RWPE2 (cell line): ENCODE data around the gene TLE4.

Experiments
- ATAC-seq: fragments of 200-7000 bp; cut with Tn5 transposase; 3 replicates; pipeline ENCODE4 v1.9.1; 2021; ENCODE audit warnings: low read depth
- DNase-seq: peaks from one replicate; pipeline ENCODE4 v3.0.0-alpha.2; 2020; ENCODE audit warnings: low spot score
- H3K27ac ChIP-seq: fragments of 450-650 bp; 2 replicates; pipeline ENCODE4 v1.5.1; 2017; ENCODE audit warnings: mild to moderate bottlenecking; ENCODE audit not compliant: poor library complexity, severe bottlenecking
- H3K27me3 ChIP-seq: fragments of 250-450 bp; sonication (Bioruptor Pico); 2 replicates; pipeline ENCODE4 v1.5.1; 2021; ENCODE audit warnings: mild to moderate bottlenecking, moderate library complexity; ENCODE audit not compliant: insufficient read depth, poor library complexity, severe bottlenecking
- H3K36me3 ChIP-seq: fragments of 250-450 bp; sonication (Bioruptor Pico); 2 replicates; pipeline ENCODE4 v1.5.1; 2020; ENCODE audit warnings: low read depth, mild to moderate bottlenecking, moderate library complexity
- H3K4me1 ChIP-seq: fragments of 250-450 bp; sonication (Bioruptor Pico); 2 replicates; pipeline ENCODE4 v1.5.1; 2021; ENCODE audit warnings: mild to moderate bottlenecking, moderate library complexity; ENCODE audit not compliant: insufficient read depth, poor library complexity, severe bottlenecking
- H3K4me3 ChIP-seq: fragments of 250-450 bp; sonication (Bioruptor Pico); 2 replicates; pipeline ENCODE4 v1.5.1; 2021; ENCODE audit warnings: mild to moderate bottlenecking, moderate library complexity; ENCODE audit not compliant: severe bottlenecking
- H3K9me3 ChIP-seq: fragments of 250-450 bp; sonication (Bioruptor Pico); 2 replicates; pipeline ENCODE4 v1.5.1; 2021; ENCODE audit warnings: mild to moderate bottlenecking, moderate library complexity; ENCODE audit not compliant: severe bottlenecking
- TF ChIP-seq, protein P1 (sequence below): fragments of 450-650 bp; IDR thresholded peaks from one replicate; pipeline ENCODE4 v1.5.1; 2017; ENCODE audit warnings: mild to moderate bottlenecking, moderate library complexity; ENCODE audit not compliant: poor library complexity, severe bottlenecking

TLE4 gene

DNA sequence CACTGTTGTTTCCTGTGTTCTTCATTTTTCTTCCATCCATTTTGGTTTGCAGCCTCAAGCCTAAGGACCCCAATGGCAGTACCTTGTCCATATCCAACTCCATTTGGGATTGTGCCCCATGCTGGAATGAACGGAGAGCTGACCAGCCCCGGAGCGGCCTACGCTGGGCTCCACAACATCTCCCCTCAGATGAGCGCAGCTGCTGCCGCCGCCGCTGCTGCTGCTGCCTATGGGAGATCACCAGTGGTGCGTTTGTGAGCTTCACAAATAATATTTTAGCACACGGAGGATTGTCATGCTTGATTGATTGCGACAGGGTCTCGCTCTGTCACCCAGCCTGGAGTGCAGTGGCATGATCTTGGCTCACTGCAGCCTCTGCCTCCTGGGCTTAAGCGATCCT lies 136.8 kb downstream of the TLE4 start:
- TF ChIP-seq, protein P1, sequence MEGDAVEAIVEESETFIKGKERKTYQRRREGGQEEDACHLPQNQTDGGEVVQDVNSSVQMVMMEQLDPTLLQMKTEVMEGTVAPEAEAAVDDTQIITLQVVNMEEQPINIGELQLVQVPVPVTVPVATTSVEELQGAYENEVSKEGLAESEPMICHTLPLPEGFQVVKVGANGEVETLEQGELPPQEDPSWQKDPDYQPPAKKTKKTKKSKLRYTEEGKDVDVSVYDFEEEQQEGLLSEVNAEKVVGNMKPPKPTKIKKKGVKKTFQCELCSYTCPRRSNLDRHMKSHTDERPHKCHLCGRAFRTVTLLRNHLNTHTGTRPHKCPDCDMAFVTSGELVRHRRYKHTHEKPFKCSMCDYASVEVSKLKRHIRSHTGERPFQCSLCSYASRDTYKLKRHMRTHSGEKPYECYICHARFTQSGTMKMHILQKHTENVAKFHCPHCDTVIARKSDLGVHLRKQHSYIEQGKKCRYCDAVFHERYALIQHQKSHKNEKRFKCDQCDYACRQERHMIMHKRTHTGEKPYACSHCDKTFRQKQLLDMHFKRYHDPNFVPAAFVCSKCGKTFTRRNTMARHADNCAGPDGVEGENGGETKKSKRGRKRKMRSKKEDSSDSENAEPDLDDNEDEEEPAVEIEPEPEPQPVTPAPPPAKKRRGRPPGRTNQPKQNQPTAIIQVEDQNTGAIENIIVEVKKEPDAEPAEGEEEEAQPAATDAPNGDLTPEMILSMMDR, result no peak
- ATAC-seq, result no peak
- no peak overlapping the region for H3K27ac ChIP-seq
- H3K4me3 ChIP-seq, result no peak overlapping the region
- no peaks in the 10 kb centered on the region for H3K27me3 ChIP-seq
- DNase-seq, result no peak
- no peaks in the 10 kb centered on the region for H3K9me3 ChIP-seq
- H3K4me1 ChIP-seq, result no peaks in the 10 kb centered on the region
- H3K36me3 ChIP-seq, result no peaks in the 10 kb centered on the region; the same call in 1 of the 2 replicates

DNA sequence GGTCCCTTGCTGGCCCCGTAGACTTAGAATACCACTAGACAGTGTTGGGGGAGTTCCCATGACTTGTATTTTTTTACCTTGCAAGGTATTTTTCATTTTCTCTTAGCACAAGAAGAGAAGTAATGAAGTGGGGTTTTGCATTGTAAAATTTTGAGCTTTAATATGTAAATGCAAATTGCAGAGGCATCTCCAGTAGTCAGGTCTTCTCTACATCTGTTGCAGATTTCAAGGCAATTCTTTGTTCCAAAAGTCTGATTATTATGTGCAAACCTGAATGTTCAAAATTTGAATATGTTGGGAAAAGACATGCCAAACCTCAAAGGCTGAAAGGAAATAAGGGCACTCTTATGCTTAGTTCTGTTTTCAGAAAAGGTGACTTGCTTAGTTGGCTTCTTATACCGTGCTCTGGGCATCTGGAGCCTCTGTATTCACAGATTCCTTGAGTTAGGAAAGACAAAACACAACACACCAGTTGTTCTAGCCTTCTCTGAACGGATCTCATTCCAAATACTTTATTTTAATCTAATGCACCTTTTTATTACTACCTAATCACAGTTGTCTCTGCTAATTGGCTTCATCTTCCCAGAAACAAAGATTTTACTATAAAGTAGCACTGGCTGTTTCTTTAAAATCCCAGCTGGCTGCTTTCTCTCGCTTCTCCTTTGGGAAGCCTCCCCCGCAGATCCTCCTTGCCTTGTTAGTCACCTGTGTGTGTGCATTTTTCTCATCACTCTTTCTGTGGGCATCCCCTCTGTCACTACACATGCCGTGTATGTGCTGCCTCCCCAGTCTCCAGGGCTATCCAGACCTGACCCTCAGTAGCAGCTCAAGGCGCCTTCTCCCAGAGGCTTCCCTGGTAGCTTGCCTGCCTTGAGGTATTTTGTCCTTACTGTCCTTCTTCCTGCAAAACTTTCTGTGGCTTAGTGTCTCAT lies 138.2 kb downstream of the TLE4 start:
- no peak for ATAC-seq
- H3K36me3 ChIP-seq, result no peaks in the 10 kb centered on the region; the same call in 1 of the 2 replicates
- TF ChIP-seq, protein P1, result no peak

DNA sequence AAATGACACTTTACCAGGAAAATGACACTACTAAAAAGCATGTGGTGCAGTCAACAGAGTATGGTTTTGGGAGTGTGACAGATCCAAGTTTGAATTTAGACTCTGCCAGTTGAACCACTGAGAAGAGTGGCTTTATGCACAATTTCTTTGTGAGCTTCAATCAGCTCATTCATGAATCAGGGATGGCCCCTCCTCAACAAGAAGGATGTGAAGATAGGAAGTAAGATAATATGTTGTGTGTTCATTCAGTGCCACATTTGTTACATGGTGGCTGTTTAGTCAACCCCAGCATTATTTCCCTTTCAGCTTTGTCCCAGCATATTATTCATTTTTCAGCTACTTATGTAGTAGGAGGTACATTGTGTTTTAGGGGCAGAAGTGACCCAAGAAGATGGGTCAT lies 140.1 kb downstream of the TLE4 start:
- no peak for DNase-seq
- Histone ChIP-seq H3K4me3 (no peak overlapping the region), H3K9me3 (no peaks in the 10 kb centered on the region), H3K27me3 (no peaks in the 10 kb centered on the region), H3K4me1 (no peaks in the 10 kb centered on the region), H3K36me3 (no peaks in the 10 kb centered on the region; the same call in 1 of the 2 replicates), H3K27ac (no peak overlapping the region)
- TF ChIP-seq, protein P1, result no peak
- no peak for ATAC-seq

More for the DNA sequence above, 138.2 kb downstream of the TLE4 start:
- no peak for DNase-seq
- Histone ChIP-seq H3K27ac (no peak overlapping the region), H3K4me3 (no peak overlapping the region), H3K4me1 (no peaks in the 10 kb centered on the region), H3K27me3 (no peaks in the 10 kb centered on the region), H3K9me3 (no peaks in the 10 kb centered on the region)

DNA sequence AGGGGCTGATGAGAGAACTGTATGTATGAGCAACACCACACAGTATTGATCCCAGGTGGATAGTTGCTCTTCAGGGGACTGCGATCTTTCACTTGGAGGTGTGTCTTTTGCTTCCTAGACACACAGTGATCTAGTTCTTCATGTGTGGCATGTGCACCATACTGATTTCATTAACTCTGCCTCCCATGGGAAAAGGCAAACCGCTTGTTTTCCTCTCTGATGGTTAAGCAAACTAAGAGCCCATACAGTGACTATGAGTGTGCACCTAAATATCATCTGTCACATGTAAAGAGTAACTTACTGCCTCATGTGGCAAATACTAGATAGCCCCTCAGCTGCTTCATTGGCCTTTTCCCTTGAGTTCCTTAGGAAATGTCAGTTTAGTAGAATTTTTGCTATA lies 147.3 kb downstream of the TLE4 start:
- no peak for DNase-seq
- no peaks in the 10 kb centered on the region for H3K9me3 ChIP-seq
- H3K27me3 ChIP-seq, result no peaks in the 10 kb centered on the region
- TF ChIP-seq, protein P1, result no peak
- H3K27ac ChIP-seq, result no peak overlapping the region
- H3K4me3 ChIP-seq, result no peak overlapping the region
- H3K36me3 ChIP-seq, result 0 out of 2 replicates have a peak, but pooled peaks cover 9% of the 10 kb centered on the region
- ATAC-seq, result no peak
- no peaks in the 10 kb centered on the region for H3K4me1 ChIP-seq

DNA sequence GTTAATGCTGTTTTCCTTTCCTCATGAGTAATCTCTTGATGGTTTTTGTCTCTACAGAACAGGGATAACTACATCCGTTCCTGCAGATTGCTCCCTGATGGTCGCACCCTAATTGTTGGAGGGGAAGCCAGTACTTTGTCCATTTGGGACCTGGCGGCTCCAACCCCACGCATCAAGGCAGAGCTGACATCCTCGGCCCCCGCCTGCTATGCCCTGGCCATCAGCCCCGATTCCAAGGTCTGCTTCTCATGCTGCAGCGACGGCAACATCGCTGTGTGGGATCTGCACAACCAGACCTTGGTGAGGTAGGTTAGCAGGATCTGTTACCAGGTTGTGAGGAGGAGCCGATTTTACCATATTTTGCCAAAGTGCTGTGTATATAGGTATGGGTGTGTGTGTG lies 148.2 kb downstream of the TLE4 start:
- DNase-seq, result no peak
- Histone ChIP-seq H3K27me3 (no peaks in the 10 kb centered on the region), H3K9me3 (no peaks in the 10 kb centered on the region), H3K36me3 (0 out of 2 replicates have a peak, but pooled peaks cover 9% of the 10 kb centered on the region), H3K4me1 (no peaks in the 10 kb centered on the region), H3K27ac (no peak overlapping the region), H3K4me3 (no peak overlapping the region)
- ATAC-seq, result no peak
- TF ChIP-seq, protein P1, result no peak
